Measurements from ENCODE around the gene TMEM125.

Gene TMEM125

DNA sequence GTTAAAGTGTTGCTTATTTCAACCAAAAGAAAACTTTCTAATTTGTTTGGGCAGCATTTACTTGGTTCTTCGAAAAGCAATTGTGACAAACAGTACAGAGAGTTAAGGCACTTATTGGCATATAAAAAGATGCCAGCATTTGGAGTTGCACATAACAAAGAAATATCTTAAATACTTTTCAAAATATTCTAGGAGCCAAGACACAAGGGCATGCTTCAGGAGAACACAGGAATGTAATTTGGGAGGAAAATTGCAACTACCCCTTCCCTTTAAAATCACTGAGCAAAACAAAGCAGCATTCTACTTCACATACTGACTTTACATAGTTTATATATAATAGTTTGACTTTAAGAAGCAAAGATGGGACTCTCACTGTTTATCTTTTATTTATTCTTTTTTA is 26.4 kb downstream of the TMEM125 start:
- DNase-seq = no peak

DNA sequence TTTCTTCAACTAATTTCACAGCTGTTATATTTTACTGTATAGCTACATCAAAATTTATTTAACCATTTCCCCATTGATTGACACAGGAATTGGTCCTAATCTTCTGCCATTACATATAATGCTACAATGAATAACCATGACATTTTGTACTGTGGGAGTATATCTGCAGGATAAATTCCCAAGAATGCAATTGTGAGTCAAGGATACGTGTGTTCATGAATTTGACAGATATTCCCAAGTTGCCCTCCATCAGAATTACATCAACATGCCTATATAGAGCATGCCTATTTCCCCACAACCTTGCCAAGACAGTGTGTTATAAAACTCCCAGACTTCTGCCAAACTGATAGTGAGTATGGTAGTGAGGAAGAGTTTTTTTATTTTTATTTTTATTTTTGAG is 28.3 kb downstream of the TMEM125 start:
- no peak for DNase-seq

DNA sequence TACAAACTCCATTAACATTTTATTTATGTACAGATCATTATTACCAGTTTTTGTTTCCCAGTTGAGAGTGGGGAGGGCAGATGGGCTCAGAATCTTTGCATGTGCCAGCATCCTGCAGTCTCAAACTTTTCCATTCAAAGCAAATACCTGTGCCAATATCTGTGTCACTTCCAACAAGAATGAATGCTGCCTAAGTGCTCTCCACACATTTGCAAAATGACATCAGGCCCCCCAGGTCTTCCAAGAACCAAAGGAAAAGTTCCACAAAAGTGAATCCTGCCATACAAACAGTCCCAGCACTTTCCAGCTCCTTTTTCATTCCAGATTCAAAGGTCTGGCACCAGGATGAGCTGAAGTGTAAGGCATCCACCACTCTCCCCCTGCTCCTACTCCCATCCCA is 29.3 kb downstream of the TMEM125 start:
- DNase-seq = no peak

GRCh38 chr1:43300378-43301094 is 30.8 kb downstream of the TMEM125 start, which contains the start of gene TIE1:
TSS of gene TIE1 (plus strand) at chr1:43300982. CDS start at chr1:43301072, 90 bp downstream.
- no peak for DNase-seq

GRCh38 chr1:43302201-43302600 is 32.4 kb downstream of the TMEM125 start:
- no peak for DNase-seq

- DNase-seq = no peak
These were observed 33.1 kb downstream of the TMEM125 start for GRCh38 chr1:43302721-43303470.

GRCh38 chr1:43303471-43304313 is 33.9 kb downstream of the TMEM125 start:
- DNase-seq = no peak

GRCh38 chr1:43304314-43304681 is 34.5 kb downstream of the TMEM125 start:
- no peak for DNase-seq

DNA sequence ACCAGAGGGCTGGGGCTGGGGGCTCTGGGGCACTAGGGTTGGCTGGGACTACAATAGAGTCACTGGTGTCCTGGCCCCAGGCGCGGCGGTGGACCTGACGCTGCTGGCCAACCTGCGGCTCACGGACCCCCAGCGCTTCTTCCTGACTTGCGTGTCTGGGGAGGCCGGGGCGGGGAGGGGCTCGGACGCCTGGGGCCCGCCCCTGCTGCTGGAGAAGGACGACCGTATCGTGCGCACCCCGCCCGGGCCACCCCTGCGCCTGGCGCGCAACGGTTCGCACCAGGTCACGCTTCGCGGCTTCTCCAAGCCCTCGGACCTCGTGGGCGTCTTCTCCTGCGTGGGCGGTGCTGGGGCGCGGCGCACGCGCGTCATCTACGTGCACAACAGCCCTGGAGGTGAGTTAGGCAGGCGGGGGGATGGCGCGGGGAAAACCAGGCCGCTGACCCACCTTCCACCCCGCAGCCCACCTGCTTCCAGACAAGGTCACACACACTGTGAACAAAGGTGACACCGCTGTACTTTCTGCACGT is 35.1 kb downstream of the TMEM125 start:
- DNase-seq = no peak

DNA sequence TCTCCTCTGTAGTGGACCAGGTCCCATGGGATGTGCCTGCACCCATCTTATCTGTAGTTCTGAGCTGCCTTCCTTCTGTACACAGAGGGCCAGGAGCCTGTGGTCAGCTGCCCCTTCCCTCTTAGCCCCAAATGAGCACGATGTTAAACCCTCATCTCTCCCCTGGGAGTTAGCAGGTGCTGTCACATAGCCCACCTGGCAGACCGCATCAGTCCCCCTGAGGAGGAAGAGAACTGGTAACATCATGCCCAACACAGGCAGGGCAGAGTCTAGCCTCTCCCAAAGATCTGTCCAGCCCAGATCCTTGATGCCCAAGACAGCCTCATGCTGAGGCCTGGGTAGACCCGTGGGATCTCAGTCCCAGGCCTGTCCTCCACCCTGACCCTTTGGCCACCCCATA is 35.7 kb downstream of the TMEM125 start:
- DNase-seq = no peak

DNA sequence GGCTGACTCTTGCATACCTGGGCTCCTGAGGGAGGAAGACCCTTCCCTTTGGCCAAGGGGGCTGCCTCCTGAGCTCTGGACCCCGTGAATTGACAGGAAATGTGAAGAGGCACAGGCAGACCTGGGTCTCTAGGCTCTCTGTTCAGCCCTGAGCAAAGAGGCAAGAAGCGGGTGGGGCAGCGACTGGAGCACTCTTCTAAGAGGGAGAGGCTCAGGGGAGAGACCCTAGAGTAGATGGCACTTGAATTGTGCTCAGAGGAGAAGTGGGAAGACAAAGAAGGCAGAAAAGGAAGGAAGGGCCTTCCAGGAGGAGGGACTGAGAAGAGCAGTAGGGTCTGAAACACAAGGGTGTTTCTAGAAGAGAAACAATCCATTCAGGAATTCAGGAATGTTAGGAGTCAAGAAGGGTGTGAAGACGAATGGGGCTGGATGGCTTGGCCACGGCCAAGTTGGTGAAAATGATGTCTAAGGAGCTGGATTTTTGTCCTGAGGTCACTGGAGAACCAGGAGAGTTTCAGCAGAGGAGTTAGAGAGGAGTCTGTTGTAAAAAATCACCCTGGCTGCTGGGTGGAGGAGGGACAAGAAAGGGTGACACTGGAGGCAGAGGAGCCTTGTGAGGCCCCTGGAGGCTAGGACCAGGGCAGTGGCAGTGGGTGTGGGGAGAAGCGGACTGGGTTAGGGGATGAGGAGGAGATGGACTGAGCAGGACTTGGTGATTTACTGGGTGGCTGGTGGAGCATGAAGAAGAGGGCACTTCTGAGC is 36.3 kb downstream of the TMEM125 start:
- DNase-seq = no peak

DNA sequence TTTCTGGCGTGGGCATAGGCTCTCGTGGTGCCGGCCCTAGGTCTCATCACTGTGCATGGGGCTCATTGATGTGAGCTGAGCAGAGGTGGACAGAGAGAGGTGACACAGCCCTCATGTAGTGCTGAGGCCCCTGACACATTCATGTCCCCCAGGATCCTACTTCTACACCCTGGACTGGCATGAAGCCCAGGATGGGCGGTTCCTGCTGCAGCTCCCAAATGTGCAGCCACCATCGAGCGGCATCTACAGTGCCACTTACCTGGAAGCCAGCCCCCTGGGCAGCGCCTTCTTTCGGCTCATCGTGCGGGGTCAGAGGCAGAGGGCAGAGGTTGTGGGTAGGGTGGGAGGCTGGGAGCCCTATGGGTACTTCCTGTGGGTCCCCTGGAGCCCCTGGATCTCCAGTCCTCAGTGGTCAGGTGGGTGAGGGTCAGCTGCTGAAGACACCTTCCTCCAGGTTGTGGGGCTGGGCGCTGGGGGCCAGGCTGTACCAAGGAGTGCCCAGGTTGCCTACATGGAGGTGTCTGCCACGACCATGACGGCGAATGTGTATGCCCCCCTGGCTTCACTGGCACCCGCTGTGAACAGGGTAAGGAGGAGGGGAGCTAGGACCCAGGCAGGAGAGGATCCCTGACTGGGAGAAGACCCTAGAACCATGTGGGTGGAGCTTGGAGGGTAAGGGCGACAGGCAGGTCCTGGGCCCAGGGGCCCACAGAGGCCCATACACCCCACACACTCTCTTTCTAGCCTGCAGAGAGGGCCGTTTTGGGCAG is 37.1 kb downstream of the TMEM125 start:
- no peak for DNase-seq

DNA sequence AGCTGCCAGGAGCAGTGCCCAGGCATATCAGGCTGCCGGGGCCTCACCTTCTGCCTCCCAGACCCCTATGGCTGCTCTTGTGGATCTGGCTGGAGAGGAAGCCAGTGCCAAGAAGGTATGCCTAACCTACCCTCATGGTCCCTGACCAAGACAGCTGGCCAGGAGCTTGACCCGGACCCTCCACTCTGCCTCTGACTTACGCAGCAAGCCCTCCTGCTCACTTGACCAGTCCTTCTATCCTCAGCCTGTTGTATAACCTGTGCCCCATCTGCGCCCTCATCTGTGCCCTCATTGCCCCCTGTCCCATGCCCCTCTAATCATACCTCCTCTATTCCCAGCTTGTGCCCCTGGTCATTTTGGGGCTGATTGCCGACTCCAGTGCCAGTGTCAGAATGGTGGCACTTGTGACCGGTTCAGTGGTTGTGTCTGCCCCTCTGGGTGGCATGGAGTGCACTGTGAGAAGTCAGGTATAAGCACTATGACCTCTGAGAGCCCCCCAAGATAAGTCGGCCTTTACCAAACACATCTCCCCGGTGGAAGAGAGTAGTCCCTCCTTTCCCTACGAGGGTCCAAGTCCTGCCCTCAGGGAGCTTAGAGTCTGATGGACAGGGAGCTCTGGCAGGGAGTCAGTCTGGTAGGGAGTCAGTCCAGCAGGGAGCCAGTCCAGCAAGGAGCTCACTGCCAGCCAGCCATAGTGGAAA is 37.8 kb downstream of the TMEM125 start:
- DNase-seq = no peak

- DNase-seq = no peak
These were observed 39.0 kb downstream of the TMEM125 start for GRCh38 chr1:43308635-43309404.

DNA sequence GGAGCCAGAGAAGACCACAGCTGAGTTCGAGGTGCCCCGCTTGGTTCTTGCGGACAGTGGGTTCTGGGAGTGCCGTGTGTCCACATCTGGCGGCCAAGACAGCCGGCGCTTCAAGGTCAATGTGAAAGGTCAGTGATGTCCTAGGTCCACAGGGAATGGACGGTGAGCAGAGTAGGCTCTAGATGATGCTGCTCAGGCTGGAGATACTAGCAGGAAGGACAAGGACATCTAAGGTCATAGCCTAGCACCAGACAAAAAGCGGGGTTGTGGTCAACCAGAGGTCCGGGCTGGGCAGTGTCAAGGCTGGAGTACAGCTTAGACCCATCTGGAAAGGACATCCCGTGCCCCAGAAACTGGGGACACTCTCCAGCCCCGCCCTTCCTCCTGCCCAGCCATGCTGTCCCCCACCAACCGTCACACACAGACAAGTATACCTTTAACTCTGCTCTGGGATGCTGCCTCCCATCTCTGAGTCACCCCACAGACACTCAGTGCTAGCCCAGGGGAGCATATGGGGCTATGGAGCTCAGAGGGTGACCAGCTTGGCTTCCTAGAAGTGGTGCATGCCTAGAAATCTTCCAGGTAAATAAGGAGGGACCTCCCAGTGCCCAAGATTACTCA is 39.7 kb downstream of the TMEM125 start:
- DNase-seq = no peak

GRCh38 chr1:43311521-43311920 is 41.7 kb downstream of the TMEM125 start:
- no peak for DNase-seq

DNA sequence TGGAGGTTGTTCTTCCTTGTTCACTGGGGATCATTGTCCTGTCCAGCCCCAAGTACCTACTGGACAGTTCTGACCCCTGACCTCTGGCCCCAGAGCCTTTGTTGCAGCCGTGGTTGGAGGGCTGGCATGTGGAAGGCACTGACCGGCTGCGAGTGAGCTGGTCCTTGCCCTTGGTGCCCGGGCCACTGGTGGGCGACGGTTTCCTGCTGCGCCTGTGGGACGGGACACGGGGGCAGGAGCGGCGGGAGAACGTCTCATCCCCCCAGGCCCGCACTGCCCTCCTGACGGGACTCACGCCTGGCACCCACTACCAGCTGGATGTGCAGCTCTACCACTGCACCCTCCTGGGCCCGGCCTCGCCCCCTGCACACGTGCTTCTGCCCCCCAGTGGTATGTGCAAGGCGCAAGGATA is 42.4 kb downstream of the TMEM125 start:
- DNase-seq = no peak

DNA sequence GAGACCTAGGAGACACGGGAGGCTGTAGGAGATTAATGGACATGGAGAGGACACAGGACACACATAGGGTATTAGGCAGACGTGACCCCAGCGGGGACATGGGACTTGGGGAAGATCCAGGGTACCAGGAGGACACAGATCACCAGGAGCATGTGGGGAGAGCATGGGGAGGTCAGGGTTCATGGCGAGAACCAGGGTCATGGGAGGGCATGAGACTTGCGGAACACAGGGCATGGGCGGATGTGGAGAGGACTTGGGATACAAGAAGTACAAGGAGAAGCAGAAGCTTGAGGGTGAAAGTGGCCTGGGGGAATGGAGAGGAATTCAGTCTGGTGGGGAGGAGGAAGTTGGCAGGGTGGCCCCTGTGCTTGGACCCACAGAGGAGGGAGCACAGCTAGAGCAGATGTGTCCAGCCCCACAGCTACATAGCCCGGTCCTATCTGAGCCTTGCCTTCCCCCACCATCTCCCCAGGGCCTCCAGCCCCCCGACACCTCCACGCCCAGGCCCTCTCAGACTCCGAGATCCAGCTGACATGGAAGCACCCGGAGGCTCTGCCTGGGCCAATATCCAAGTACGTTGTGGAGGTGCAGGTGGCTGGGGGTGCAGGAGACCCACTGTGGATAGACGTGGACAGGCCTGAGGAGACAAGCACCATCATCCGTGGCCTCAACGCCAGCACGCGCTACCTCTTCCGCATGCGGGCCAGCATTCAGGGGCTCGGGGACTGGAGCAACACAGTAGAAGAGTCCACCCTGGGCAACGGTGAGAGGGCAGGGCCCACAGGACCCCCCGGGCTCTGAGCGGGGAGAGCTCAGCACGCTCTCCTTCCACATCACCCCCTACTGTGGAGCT is 43.1 kb downstream of the TMEM125 start:
- DNase-seq = no peak

DNA sequence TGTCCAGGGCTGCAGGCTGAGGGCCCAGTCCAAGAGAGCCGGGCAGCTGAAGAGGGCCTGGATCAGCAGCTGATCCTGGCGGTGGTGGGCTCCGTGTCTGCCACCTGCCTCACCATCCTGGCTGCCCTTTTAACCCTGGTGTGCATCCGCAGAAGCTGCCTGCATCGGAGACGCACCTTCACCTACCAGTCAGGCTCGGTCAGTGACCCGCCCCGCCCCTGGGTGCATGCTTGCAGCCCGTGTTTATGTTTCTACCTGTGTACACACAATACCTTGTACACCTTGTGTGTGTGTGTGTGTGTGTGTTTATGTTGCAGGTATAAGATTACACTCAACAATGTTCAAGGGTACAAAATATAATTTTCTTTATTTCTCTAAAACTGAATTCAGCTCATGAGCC is 44.0 kb downstream of the TMEM125 start:
- DNase-seq = no peak
